Stomach smooth muscle (tissue), 2 donors: ENCODE results near the gene FHIT.
"Not testable (repeated sequence)": the region's sequence is repeated elsewhere in the genome, so short reads cannot be mapped to it uniquely, and the experiment has no call there.

Experiments
- H3K27ac ChIP-seq: one replicate; pipeline ENCODE4 v1.7.0; 2013; ENCODE audit warnings: mild to moderate bottlenecking, low read length, inconsistent platforms
- H3K27me3 ChIP-seq, 2 donors: one replicate each; pipeline ENCODE4 v1.7.0; 2013; ENCODE audit warnings: low read length in 2 of 2; ENCODE audit not compliant: insufficient read depth in 2 of 2, control insufficient read depth in 1 of 2
- H3K36me3 ChIP-seq, 2 donors: one replicate each; pipeline ENCODE4 v1.7.0; 2013; ENCODE audit warnings: low read length in 2 of 2; ENCODE audit not compliant: control insufficient read depth in 2 of 2, insufficient read depth in 2 of 2
- H3K4me1 ChIP-seq: one replicate; pipeline ENCODE4 v1.7.0; 2013; ENCODE audit warnings: low read length; ENCODE audit not compliant: control insufficient read depth, insufficient read depth
- H3K4me3 ChIP-seq, 2 donors: one replicate each; pipeline ENCODE4 v1.7.0; 2013; ENCODE audit warnings: low read length in 2 of 2
- H3K9ac ChIP-seq, 2 donors: one replicate each; pipeline ENCODE4 v1.7.0; 2013; ENCODE audit warnings: low read length in 2 of 2, mild to moderate bottlenecking in 1 of 2
- H3K9me3 ChIP-seq, 2 donors: one replicate each; pipeline ENCODE4 v1.7.0; 2013; ENCODE audit warnings: low read length in 2 of 2; ENCODE audit not compliant: control insufficient read depth in 2 of 2
- donor health status: healthy.
- donor health status: Pancreatic carcinoma.

The FHIT gene

DNA sequence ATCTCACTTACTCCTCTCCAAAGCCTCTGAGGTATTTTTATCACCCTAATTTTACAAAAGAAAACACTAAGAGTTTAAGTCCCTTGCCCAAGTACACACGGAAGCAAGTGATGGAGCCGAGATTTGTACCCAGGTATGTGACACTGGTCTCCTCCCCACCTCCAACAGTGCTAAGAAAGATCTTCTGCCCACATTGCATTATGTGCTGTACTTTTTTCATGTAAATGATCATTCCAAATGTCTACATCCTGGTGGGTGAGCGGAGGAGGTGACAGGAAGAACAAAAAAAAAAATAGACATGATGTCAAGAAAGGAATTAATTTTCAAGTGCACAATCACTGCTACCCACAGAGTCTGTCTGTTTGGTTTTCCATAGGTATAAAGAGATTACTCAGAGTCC, 694.1 kb downstream of the FHIT start:
- H3K27me3 ChIP-seq: no peaks in the 10 kb centered on the region
- no peak overlapping the region for H3K4me3 ChIP-seq
- H3K4me1 ChIP-seq: no peaks in the 10 kb centered on the region
- no peak overlapping the region for H3K27ac ChIP-seq
- no peaks in the 10 kb centered on the region for H3K36me3 ChIP-seq
- no peak overlapping the region for H3K9ac ChIP-seq
- no peaks in the 10 kb centered on the region for H3K9me3 ChIP-seq

DNA sequence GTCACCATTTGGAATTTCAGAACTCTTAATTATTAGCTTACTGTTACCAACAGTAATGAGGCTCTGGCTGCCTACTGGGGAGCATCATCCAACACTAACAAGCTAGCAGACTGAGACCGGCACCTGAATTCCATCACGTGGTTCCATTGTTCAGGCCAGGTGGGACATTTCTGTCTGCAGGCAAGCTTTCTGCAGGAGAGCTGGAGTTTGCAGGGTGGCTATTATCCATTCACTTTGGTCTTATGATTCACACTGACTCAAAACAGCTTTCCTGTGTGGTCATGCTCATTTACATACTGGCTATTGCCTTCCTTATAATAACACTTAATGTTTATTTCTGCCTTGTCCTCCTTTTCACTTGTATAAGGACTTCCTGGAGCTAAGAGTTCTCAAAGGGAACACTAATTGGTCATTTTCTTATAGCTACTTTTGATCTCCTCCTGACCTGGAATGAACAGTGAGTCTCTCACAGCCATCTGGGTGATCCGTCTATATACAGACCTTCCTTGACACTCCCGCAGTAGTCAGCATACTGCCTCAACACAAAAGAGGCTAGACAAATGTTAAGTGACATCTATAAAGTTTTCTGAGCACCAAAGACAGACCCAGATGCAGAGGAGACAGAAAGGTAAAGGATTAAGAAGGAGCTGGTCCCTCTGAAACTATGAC, 695.4 kb downstream of the FHIT start:
- no peaks in the 10 kb centered on the region for H3K36me3 ChIP-seq
- no peaks in the 10 kb centered on the region for H3K9me3 ChIP-seq
- H3K27ac ChIP-seq: no peak overlapping the region
- no peaks in the 10 kb centered on the region for H3K4me1 ChIP-seq
- no peak overlapping the region for H3K9ac ChIP-seq
- H3K4me3 ChIP-seq: no peak overlapping the region
- H3K27me3 ChIP-seq: no peaks in the 10 kb centered on the region

DNA sequence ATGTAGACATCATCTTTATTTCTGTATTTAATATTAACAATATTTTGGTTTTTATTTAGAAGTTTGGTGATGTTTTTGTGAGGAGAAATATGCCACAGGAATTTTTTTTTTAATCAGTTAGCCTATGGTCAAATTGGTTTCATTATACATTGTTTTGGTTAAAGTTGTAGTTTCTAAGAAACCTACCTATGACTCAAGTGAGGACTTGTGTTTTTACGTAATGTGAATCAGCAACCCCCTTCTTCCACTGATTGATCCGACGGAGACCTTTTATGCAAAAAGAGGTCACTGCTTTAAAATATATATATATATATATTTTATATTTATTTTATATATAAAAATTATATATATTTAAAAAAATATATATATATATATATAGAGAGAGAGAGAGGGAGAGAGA, 698.1 kb downstream of the FHIT start:
- no peak overlapping the region for H3K27ac ChIP-seq
- no peak overlapping the region for H3K4me3 ChIP-seq
- H3K4me1 ChIP-seq: no peaks in the 10 kb centered on the region
- H3K36me3 ChIP-seq: no peaks in the 10 kb centered on the region
- H3K9me3 ChIP-seq: no peaks in the 10 kb centered on the region
- H3K27me3 ChIP-seq: no peaks in the 10 kb centered on the region
- no peak overlapping the region for H3K9ac ChIP-seq

DNA sequence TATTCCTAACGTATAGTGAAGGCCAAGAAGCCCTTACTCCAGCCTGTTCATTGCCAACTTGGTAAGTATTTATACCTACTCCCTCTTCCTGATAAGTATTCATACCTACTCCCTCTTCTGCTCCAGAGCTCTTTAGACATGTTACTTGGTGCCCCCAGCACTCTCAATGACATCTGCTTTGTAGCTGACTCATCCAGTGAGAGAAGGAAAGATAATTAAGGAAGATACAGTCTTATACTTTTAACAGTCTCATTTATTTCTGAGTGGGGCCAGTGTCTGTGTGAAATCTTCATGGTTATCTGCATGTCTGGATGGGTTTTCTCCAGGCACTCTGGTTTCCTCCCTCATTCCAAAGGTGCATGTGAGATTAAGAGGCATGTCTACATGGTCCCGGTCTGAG, 698.7 kb downstream of the FHIT start:
- Histone ChIP-seq H3K27me3 (no peaks in the 10 kb centered on the region), H3K27ac (no peak overlapping the region), H3K9ac (no peak overlapping the region), H3K9me3 (no peaks in the 10 kb centered on the region), H3K36me3 (no peaks in the 10 kb centered on the region), H3K4me3 (no peak overlapping the region), H3K4me1 (no peaks in the 10 kb centered on the region)

DNA sequence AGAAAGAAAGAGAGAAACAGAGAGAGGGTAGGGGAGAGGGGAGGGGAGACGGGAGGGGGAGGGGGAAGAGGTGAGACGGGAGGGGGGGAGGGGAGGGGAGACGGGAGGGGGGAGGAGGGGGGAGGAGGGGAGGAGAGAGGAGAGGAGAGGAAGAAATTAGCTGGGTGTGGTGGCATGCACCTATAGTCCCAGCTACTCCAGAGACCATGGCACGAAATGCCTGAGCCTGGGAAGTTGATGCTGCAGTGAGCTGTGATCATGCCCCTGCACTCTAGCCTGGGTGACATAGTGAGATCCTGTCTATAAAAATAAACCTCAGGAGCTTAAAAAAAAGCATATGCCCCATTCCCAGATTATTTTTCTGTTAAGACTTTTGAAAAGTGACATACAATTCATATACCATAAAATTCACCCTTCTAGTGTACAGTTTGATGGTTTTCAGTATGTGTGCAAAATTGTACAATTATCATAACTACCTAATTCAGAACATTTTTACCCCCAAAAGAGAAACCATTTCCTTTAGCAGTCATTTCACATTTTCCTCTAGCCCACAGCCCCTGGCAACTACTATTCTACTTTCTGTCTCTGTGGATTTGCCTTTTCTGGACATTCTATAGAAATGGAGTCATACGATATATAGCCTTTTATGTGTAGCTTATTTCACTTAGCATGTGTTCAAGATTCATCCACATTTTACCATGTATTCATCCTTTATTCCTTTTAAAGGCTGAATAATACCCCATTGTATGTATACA, 699.6 kb downstream of the FHIT start:
- Histone ChIP-seq H3K27me3 (no peaks in the 10 kb centered on the region), H3K9ac (no peak overlapping the region), H3K4me1 (no peaks in the 10 kb centered on the region), H3K4me3 (no peak overlapping the region), H3K27ac (no peak overlapping the region), H3K9me3 (no peaks in the 10 kb centered on the region), H3K36me3 (no peaks in the 10 kb centered on the region)

DNA sequence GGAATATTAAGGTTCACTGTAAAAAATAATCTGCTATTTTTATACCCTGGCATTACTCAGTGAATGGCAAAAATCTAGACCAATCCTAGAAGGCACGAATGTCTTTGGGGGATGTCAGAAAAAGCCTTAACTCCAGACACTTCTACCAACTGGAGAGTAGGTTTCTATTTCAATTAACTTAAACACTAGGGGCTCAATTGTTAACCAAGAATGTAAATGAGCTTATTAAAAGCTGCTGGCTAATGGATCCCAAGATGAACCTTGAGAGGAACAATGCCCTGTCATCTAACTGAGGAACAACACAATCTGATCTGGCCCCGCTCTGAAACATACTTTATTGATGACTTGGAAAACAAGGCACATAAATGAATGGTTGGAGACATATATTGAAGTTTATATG, 701.4 kb downstream of the FHIT start:
- H3K36me3 ChIP-seq: no peaks in the 10 kb centered on the region
- no peaks in the 10 kb centered on the region for H3K27me3 ChIP-seq
- H3K4me1 ChIP-seq: no peaks in the 10 kb centered on the region
- no peak overlapping the region for H3K9ac ChIP-seq
- no peaks in the 10 kb centered on the region for H3K9me3 ChIP-seq
- H3K27ac ChIP-seq: no peak overlapping the region
- no peak overlapping the region for H3K4me3 ChIP-seq

DNA sequence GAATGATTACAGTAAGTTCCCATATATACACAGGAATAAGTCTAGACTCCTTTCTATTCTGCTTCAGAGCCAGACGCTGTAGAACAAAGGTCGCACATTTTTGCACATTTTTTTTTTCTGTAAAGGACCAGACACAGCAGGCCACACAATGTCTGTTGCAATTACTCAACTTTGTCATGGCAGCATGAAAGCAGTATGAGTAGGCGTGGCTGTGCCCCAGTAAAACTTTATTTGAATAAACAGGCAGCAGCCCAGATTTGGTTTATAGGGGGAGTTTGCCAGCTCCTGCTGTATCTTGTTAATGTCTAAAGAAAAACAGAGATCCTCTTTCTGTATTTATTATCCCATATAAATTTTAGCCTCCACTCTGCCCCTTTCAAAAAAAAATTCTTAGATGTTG, 708.3 kb downstream of the FHIT start:
- Histone ChIP-seq H3K9me3 (no peaks in the 10 kb centered on the region), H3K4me1 (no peaks in the 10 kb centered on the region), H3K27ac (no peak overlapping the region), H3K27me3 (no peaks in the 10 kb centered on the region), H3K4me3 (no peak overlapping the region), H3K36me3 (no peaks in the 10 kb centered on the region), H3K9ac (no peak overlapping the region)

DNA sequence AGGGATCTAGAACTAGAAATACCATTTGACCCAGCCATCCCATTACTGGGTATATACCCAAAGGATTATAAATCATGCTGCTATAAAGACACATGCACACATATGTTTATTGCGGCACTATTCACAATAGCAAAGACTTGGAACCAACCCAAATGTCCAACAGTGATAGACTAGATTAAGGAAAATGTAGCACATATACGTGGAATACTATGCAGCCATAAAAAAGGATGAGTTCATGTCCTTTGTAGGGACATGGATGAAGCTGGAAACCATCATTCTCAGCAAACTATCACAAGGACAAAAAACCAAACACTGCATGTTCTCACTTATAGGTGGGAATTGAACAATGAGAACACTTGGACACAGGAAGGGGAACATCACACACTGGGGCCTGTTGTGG, 711.9 kb downstream of the FHIT start:
- H3K9me3 ChIP-seq, H3K27me3 ChIP-seq, H3K4me3 ChIP-seq, H3K9ac ChIP-seq, H3K36me3 ChIP-seq, H3K4me1 ChIP-seq, H3K27ac ChIP-seq: not testable (repeated sequence)

DNA sequence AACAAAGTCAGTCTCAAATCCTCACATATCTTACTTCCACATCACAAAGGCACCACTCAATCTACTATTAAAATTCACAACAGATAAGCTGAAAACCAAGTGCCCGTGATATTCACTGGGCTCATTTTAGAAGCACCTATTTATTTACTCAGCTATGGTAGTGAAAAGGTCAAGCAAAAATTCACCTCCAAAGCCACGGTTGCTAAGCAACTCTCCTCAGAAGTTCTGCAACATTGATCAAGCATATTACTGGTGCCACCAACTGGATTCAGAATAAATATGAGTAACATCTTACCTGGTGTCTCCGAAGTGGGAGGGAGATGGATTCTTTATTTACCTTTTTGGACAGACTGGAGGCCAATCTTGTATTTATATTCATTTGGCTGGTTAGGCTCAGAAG, 714.8 kb downstream of the FHIT start:
- Histone ChIP-seq H3K27me3 (no peaks in the 10 kb centered on the region), H3K9ac (no peak overlapping the region), H3K9me3 (peaks cover 0 to 3% of the 10 kb centered on the region in 2 donors), H3K27ac (no peak overlapping the region), H3K4me1 (no peaks in the 10 kb centered on the region), H3K4me3 (no peak overlapping the region), H3K36me3 (no peaks in the 10 kb centered on the region)

DNA sequence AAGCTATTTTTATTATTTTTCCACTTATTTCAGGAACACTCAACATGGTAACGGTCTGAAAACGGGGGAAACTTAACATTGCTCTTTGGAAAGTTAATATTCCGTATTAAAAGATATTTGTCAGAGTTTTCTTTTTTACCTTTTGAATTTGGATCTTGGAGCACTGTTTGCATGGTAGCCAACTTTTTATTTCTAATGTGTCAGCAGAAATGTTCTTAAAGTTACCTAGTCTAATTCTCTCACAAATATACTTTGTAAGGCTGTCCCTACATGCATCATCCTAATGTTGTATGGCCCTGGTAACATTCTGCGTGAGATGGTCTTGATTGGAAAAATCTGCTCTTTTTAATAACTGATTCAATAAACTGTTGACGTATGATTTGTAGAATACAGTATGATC, 719.5 kb downstream of the FHIT start:
- H3K36me3 ChIP-seq: no peaks in the 10 kb centered on the region
- no peaks in the 10 kb centered on the region for H3K9me3 ChIP-seq
- H3K4me3 ChIP-seq: no peak overlapping the region

DNA sequence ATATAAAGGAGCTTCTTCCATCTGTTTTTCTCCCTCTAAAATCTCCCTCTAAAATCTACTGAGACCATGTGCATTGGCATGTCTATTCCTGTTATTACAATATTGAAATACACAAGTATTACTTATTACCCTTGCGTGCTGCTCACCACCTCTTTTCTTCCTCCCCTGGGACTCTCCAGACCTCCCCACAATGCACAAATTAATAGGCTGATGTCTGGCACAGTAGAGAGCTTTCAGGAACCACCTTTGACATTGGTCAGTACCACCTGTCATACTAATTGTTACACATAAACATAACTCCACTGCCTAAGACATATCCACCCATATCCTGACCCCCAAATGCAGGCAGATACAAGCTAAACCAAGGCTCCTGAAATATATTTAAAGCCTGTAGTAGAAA, 722.6 kb downstream of the FHIT start:
- no peak overlapping the region for H3K27ac ChIP-seq
- H3K4me3 ChIP-seq: no peak overlapping the region
- H3K4me1 ChIP-seq: no peaks in the 10 kb centered on the region
- no peaks in the 10 kb centered on the region for H3K27me3 ChIP-seq
- no peaks in the 10 kb centered on the region for H3K36me3 ChIP-seq
- no peak overlapping the region for H3K9ac ChIP-seq
- H3K9me3 ChIP-seq: no peaks in the 10 kb centered on the region

More for the DNA sequence above, 719.5 kb downstream of the FHIT start:
- H3K27me3 ChIP-seq: no peaks in the 10 kb centered on the region
- no peak overlapping the region for H3K9ac ChIP-seq
- no peaks in the 10 kb centered on the region for H3K4me1 ChIP-seq
- no peak overlapping the region for H3K27ac ChIP-seq
